ENCODE data around the gene PEG3.

The PEG3 gene

DNA sequence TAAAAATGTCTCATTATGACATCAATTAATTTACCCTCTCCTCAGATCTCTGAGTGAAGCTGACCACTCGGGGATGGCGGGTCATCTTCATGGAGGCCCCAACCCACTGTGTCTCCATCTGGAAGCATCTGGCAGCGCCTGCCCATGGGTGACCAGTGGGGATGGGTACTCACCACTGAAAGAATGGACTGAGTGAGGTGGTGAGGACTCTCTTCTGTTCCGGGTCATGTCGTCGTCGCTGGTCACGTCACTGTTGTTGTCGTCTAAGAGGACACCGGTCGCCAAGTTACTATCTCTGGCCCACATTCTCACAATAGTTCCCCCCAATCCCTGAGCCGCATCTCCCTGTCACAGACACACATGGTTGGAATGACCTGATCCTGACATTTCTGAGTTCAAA, 17.1 kb downstream of the PEG3 start:
- no peaks in the 10 kb centered on the region for H3F3A ChIP-seq (ENCODE audit: insufficient read depth, low read length)
- H3K9ac ChIP-seq (ENCODE audit: low read length), result no peak overlapping the region
- no peaks in the 10 kb centered on the region for H3K79me2 ChIP-seq (ENCODE audit: low read length)
- no peaks in the 10 kb centered on the region for H3K9me2 ChIP-seq (replicated peaks; ENCODE audit: insufficient read depth, low read length)
- H2AFZ ChIP-seq (ENCODE audit: low read length), result no peak overlapping the region
- H3K36me3 ChIP-seq (replicated peaks; ENCODE audit: insufficient read depth, low read length), result no peaks in the 10 kb centered on the region
- H3K9me3 ChIP-seq (replicated peaks; ENCODE audit: insufficient read depth, low read length), result no peaks in the 10 kb centered on the region
- no peak for TF ChIP-seq EZH2phosphoT487 (IDR thresholded peaks at IDR 0.05; ENCODE audit: low read length)
- TF ChIP-seq EZH2 (optimal IDR thresholded peaks at IDR 0.05; ENCODE audit: low read depth, low read length), result no peak
- TF ChIP-seq, protein P1, sequence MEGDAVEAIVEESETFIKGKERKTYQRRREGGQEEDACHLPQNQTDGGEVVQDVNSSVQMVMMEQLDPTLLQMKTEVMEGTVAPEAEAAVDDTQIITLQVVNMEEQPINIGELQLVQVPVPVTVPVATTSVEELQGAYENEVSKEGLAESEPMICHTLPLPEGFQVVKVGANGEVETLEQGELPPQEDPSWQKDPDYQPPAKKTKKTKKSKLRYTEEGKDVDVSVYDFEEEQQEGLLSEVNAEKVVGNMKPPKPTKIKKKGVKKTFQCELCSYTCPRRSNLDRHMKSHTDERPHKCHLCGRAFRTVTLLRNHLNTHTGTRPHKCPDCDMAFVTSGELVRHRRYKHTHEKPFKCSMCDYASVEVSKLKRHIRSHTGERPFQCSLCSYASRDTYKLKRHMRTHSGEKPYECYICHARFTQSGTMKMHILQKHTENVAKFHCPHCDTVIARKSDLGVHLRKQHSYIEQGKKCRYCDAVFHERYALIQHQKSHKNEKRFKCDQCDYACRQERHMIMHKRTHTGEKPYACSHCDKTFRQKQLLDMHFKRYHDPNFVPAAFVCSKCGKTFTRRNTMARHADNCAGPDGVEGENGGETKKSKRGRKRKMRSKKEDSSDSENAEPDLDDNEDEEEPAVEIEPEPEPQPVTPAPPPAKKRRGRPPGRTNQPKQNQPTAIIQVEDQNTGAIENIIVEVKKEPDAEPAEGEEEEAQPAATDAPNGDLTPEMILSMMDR (IDR thresholded peaks at IDR 0.05; ENCODE audit: low read length), result no peak
- no peaks in the 10 kb centered on the region for H4K20me1 ChIP-seq (ENCODE audit: insufficient read depth, low read length)
- no peak overlapping the region for H3K4me2 ChIP-seq (ENCODE audit: low read depth, low read length)
- H3K27ac ChIP-seq (ENCODE audit: low read length), result no peak overlapping the region
- H3K4me1 ChIP-seq (ENCODE audit: low read length), result no peaks in the 10 kb centered on the region
- no peak for DNase-seq
- H3K4me3 ChIP-seq (ENCODE audit: low read length), result no peak overlapping the region
- no peaks in the 10 kb centered on the region for H3K27me3 ChIP-seq (replicated peaks; ENCODE audit: insufficient read depth, low read length)

DNA sequence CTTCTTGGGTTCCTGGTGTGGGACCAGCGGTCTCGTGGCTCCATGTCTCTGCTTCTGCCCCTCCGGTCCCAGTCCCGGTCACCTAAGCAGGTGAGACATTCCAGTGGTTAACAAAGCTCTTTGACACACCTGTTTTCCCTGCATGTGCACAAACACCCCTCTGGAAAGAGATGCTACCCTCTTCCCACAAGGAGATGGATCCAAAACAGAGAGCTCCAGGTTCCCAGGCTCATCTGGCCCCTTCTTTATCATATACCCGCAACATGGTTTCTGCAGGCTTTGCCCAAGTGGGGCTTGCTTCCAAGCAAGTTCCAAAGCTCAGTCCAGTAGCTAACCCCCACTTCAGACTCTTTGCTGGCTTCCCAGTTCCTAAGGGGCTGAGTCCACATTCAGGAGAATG, 17.8 kb downstream of the PEG3 start:
- H3K4me2 ChIP-seq (ENCODE audit: low read depth, low read length), result no peak overlapping the region
- H3K27me3 ChIP-seq (replicated peaks; ENCODE audit: insufficient read depth, low read length), result no peaks in the 10 kb centered on the region
- no peak overlapping the region for H3K27ac ChIP-seq (ENCODE audit: low read length)
- H3F3A ChIP-seq (ENCODE audit: insufficient read depth, low read length), result no peaks in the 10 kb centered on the region
- H3K36me3 ChIP-seq (replicated peaks; ENCODE audit: insufficient read depth, low read length), result no peaks in the 10 kb centered on the region
- no peak overlapping the region for H2AFZ ChIP-seq (ENCODE audit: low read length)
- H3K9ac ChIP-seq (ENCODE audit: low read length), result no peak overlapping the region
- no peak overlapping the region for H3K4me3 ChIP-seq (ENCODE audit: low read length)
- DNase-seq, result no peak
- no peaks in the 10 kb centered on the region for H3K9me2 ChIP-seq (replicated peaks; ENCODE audit: insufficient read depth, low read length)
- no peaks in the 10 kb centered on the region for H3K79me2 ChIP-seq (ENCODE audit: low read length)
- H3K4me1 ChIP-seq (ENCODE audit: low read length), result no peaks in the 10 kb centered on the region
- no peaks in the 10 kb centered on the region for H3K9me3 ChIP-seq (replicated peaks; ENCODE audit: insufficient read depth, low read length)
- TF ChIP-seq, protein P1 (IDR thresholded peaks at IDR 0.05; ENCODE audit: low read length), result no peak
- no peak for TF ChIP-seq EZH2phosphoT487 (IDR thresholded peaks at IDR 0.05; ENCODE audit: low read length)
- TF ChIP-seq EZH2 (optimal IDR thresholded peaks at IDR 0.05; ENCODE audit: low read depth, low read length), result no peak
- no peaks in the 10 kb centered on the region for H4K20me1 ChIP-seq (ENCODE audit: insufficient read depth, low read length)

DNA sequence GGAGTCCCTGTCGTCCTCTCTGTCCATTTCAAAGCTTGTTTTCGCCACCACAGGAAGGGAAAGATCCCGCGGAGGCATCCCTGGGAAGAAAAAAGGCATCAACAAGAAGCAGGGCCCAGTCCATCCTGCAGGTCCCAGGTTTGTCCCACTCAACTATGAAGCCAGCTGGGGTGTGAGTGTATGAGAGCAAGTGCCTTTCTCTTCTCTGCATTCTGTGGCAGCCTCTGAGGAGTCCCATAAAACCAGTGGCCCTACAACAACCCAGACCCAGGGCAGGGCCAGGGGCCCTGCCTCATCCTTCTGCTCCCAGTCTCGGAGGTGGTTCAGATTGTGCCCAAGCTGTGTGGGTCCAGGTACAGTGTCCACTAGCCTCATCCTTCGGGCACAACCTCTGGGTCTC, 18.9 kb downstream of the PEG3 start:
- Histone ChIP-seq H3K27me3 (replicated peaks; ENCODE audit: insufficient read depth, low read length) (no peaks in the 10 kb centered on the region), H3K36me3 (replicated peaks; ENCODE audit: insufficient read depth, low read length) (no peaks in the 10 kb centered on the region), H3K4me2 (ENCODE audit: low read depth, low read length) (no peak overlapping the region), H3K27ac (ENCODE audit: low read length) (no peak overlapping the region), H3K9ac (ENCODE audit: low read length) (no peak overlapping the region), H3K4me3 (ENCODE audit: low read length) (no peak overlapping the region), H4K20me1 (ENCODE audit: insufficient read depth, low read length) (no peaks in the 10 kb centered on the region), H2AFZ (ENCODE audit: low read length) (no peak overlapping the region), H3F3A (ENCODE audit: insufficient read depth, low read length) (no peaks in the 10 kb centered on the region), H3K79me2 (ENCODE audit: low read length) (no peaks in the 10 kb centered on the region), H3K9me3 (replicated peaks; ENCODE audit: insufficient read depth, low read length) (no peaks in the 10 kb centered on the region), H3K9me2 (replicated peaks; ENCODE audit: insufficient read depth, low read length) (no peaks in the 10 kb centered on the region), H3K4me1 (ENCODE audit: low read length) (no peaks in the 10 kb centered on the region)
- no peak for TF ChIP-seq EZH2phosphoT487 (IDR thresholded peaks at IDR 0.05; ENCODE audit: low read length)
- TF ChIP-seq, protein P1 (IDR thresholded peaks at IDR 0.05; ENCODE audit: low read length), result no peak
- no peak for TF ChIP-seq EZH2 (optimal IDR thresholded peaks at IDR 0.05; ENCODE audit: low read depth, low read length)
- DNase-seq, result no peak

All from MM.1S (cell line).